ENCODE data around the gene ARHGEF1. TPM values are rescaled to one million over a fixed set of nuclear protein-coding genes. Genes with fewer than 3 reads are reported as not detected.

The ARHGEF1 gene
- total and polyA plus RNA-seq, 7 experiments from 2014 or later: 184 to 1,236 (median 1,084) TPM

Small RNA genes within 50 kb of the gene (microRNA-seq; reads per million reads assigned to microRNA genes)
- gene MIR6797 (ENCODE audit: borderline microRNAs expressed): not detected

Other genes starting within 250 kb of the ARHGEF1 start
- not detected for gene CEACAM7, start 194.9 kb upstream of the ARHGEF1 start, total RNA-seq
- gene CEACAM7, start 194.9 kb upstream of the ARHGEF1 start, polyA plus RNA-seq: not detected
- gene CEACAM5, start 174.6 kb upstream of the ARHGEF1 start, total RNA-seq: not detected
- gene CEACAM5, start 174.6 kb upstream of the ARHGEF1 start, polyA plus RNA-seq: not detected
- under 1 TPM in 1 of 5 experiments, not detected in 4; 0.15 TPM for gene CEACAM6, start 127.7 kb upstream of the ARHGEF1 start, total RNA-seq
- not detected for gene CEACAM6, start 127.7 kb upstream of the ARHGEF1 start, polyA plus RNA-seq
- 1 to 10 TPM in 1 of 5 experiments, under 1 TPM in 1, not detected in 3; 0.42 to 4.7 TPM for gene CEACAM3, start 86.6 kb upstream of the ARHGEF1 start, total RNA-seq
- not detected for gene CEACAM3, start 86.6 kb upstream of the ARHGEF1 start, polyA plus RNA-seq
- gene LYPD4, start 38.5 kb upstream of the ARHGEF1 start, total RNA-seq: not detected
- not detected for gene LYPD4, start 38.5 kb upstream of the ARHGEF1 start, polyA plus RNA-seq
- under 1 TPM in 1 of 5 experiments, not detected in 4; 0.12 TPM for gene DMRTC2, start 38.1 kb upstream of the ARHGEF1 start, total RNA-seq
- gene DMRTC2, start 38.1 kb upstream of the ARHGEF1 start, polyA plus RNA-seq: not detected
- gene RPS19, start 22.9 kb upstream of the ARHGEF1 start, total RNA-seq: 1,000 to 10,000 TPM; 2,739 to 3,712 (median 3,396) TPM
- gene RPS19, start 22.9 kb upstream of the ARHGEF1 start, polyA plus RNA-seq: 1,000 to 10,000 TPM; 6,645 to 7,822 TPM
- gene CD79A, start 5.9 kb upstream of the ARHGEF1 start, total RNA-seq: 10 to 100 TPM in 1 of 5 experiments, 1 to 10 TPM in 4; 2.6 to 27.9 (median 2.8) TPM
- gene CD79A, start 5.9 kb upstream of the ARHGEF1 start, polyA plus RNA-seq: 10 to 100 TPM in 1 of 2 donors, 1 to 10 TPM in 1; 9.6 to 16.8 TPM
- 10 to 100 TPM in 2 of 5 experiments, 1 to 10 TPM in 3; 3.0 to 15.0 (median 8.0) TPM for gene ERFL, start 45.3 kb downstream of the ARHGEF1 start, total RNA-seq
- gene ERFL, start 45.3 kb downstream of the ARHGEF1 start, polyA plus RNA-seq: not detected
- gene RABAC1, start 76.1 kb downstream of the ARHGEF1 start, total RNA-seq: 10 to 100 TPM; 70.4 to 90.9 (median 78.1) TPM
- gene RABAC1, start 76.1 kb downstream of the ARHGEF1 start, polyA plus RNA-seq: 100 to 1,000 TPM; 171 to 187 TPM
- gene ATP1A3, start 111.0 kb downstream of the ARHGEF1 start, total RNA-seq: 1 to 10 TPM; 1.3 to 5.0 (median 2.9) TPM
- gene ATP1A3, start 111.0 kb downstream of the ARHGEF1 start, polyA plus RNA-seq: 1 to 10 TPM in 1 of 2 donors, under 1 TPM in 1; 0.54 to 2.7 TPM
- gene GRIK5, start 187.0 kb downstream of the ARHGEF1 start, total RNA-seq: 1 to 10 TPM in 2 of 5 experiments, under 1 TPM in 3; 0.57 to 3.5 (median 0.86) TPM
- gene GRIK5, start 187.0 kb downstream of the ARHGEF1 start, polyA plus RNA-seq: under 1 TPM in 1 of 2 donors, not detected in 1; 0.09 TPM
- 10 to 100 TPM; 17.6 to 26.7 (median 20.9) TPM for gene ZNF574, start 193.0 kb downstream of the ARHGEF1 start, total RNA-seq
- gene ZNF574, start 193.0 kb downstream of the ARHGEF1 start, polyA plus RNA-seq: 10 to 100 TPM; 11.2 to 32.8 TPM
- 10 to 100 TPM; 31.5 to 91.3 (median 73.4) TPM for gene POU2F2, start 249.3 kb downstream of the ARHGEF1 start, total RNA-seq
- 1 to 10 TPM; 2.2 to 7.6 TPM for gene POU2F2, start 249.3 kb downstream of the ARHGEF1 start, polyA plus RNA-seq

Data from naive thymus-derived CD4-positive, alpha-beta T cell (primary cell).